T-helper 2 cell treated with Interferon-gamma antibody and Interleukin-4, amounts not matched to agents 5 μg/mL and 100 μg/mL, for 36 hours (primary cell): Measurements from ENCODE around the gene USP40.

Source experiments
- DNase-seq: peaks from one replicate; pipeline ENCODE4 v3.0.0; 2021; ENCODE audit warnings: low spot score
- H3K27ac Mint-ChIP-seq: one replicate; pipeline ENCODE4 v1.8.0; 2021; ENCODE audit warnings: mild to moderate bottlenecking, mixed read lengths
- H3K27me3 Mint-ChIP-seq: one replicate; pipeline ENCODE4 v1.8.0; 2021; ENCODE audit warnings: low read depth, mixed read lengths
- H3K36me3 Mint-ChIP-seq: one replicate; pipeline ENCODE4 v1.8.0; 2021; ENCODE audit warnings: low read depth, mixed read lengths
- H3K4me1 Mint-ChIP-seq: one replicate; pipeline ENCODE4 v1.8.0; 2021; ENCODE audit warnings: low read depth, mixed read lengths
- H3K4me3 Mint-ChIP-seq: one replicate; pipeline ENCODE4 v1.8.0; 2022; ENCODE audit warnings: mild to moderate bottlenecking, moderate library complexity, mixed read lengths
- H3K9me3 Mint-ChIP-seq: one replicate; pipeline ENCODE4 v1.8.0; 2021; ENCODE audit warnings: mixed read lengths

The USP40 gene

GRCh38 chr2:233535271-233535670, 31.3 kb downstream of the USP40 start:
- no peaks in the 10 kb centered on the region for H3K9me3 Mint-ChIP-seq
- H3K27ac Mint-ChIP-seq: no peak overlapping the region
- no peak overlapping the region for H3K4me3 Mint-ChIP-seq
- no peak for DNase-seq
- no peaks in the 10 kb centered on the region for H3K4me1 Mint-ChIP-seq
- H3K27me3 Mint-ChIP-seq: no peaks in the 10 kb centered on the region
- no peaks in the 10 kb centered on the region for H3K36me3 Mint-ChIP-seq

GRCh38 chr2:233532971-233533370, 33.6 kb downstream of the USP40 start:
- Mint-ChIP-seq H3K4me3 (no peak overlapping the region), H3K27ac (no peak overlapping the region), H3K36me3 (no peaks in the 10 kb centered on the region), H3K27me3 (no peaks in the 10 kb centered on the region), H3K9me3 (no peaks in the 10 kb centered on the region), H3K4me1 (no peaks in the 10 kb centered on the region)
- no peak for DNase-seq

GRCh38 chr2:233531955-233532354, 34.6 kb downstream of the USP40 start:
- no peak for DNase-seq
- Mint-ChIP-seq H3K27me3 (no peaks in the 10 kb centered on the region), H3K27ac (no peak overlapping the region), H3K4me3 (no peak overlapping the region), H3K9me3 (no peaks in the 10 kb centered on the region), H3K4me1 (no peaks in the 10 kb centered on the region), H3K36me3 (no peaks in the 10 kb centered on the region)

- DNase-seq: no peak
- Mint-ChIP-seq H3K4me1 (no peaks in the 10 kb centered on the region), H3K4me3 (no peak overlapping the region), H3K27ac (no peak overlapping the region), H3K36me3 (no peaks in the 10 kb centered on the region), H3K27me3 (no peaks in the 10 kb centered on the region), H3K9me3 (no peaks in the 10 kb centered on the region)
Measured at GRCh38 chr2:233530381-233530780, 36.2 kb downstream of the USP40 start.

- no peaks in the 10 kb centered on the region for H3K4me1 Mint-ChIP-seq
- H3K36me3 Mint-ChIP-seq: no peaks in the 10 kb centered on the region
- no peaks in the 10 kb centered on the region for H3K27me3 Mint-ChIP-seq
Measured at GRCh38 chr2:233528182-233528581, 38.4 kb downstream of the USP40 start.

GRCh38 chr2:233525791-233526190, 40.8 kb downstream of the USP40 start:
- Mint-ChIP-seq H3K36me3 (peaks cover 2% of the 10 kb centered on the region), H3K9me3 (no peaks in the 10 kb centered on the region), H3K27ac (no peak overlapping the region), H3K27me3 (no peaks in the 10 kb centered on the region), H3K4me1 (no peaks in the 10 kb centered on the region), H3K4me3 (no peak overlapping the region)
- DNase-seq: no peak

More at GRCh38 chr2:233528182-233528581, 38.4 kb downstream of the USP40 start:
- no peak for DNase-seq
- H3K9me3 Mint-ChIP-seq: no peaks in the 10 kb centered on the region
- H3K27ac Mint-ChIP-seq: no peak overlapping the region
- no peak overlapping the region for H3K4me3 Mint-ChIP-seq

GRCh38 chr2:233519787-233520611, 46.6 kb downstream of the USP40 start:
- Mint-ChIP-seq H3K27ac (no peak overlapping the region), H3K36me3 (peaks cover 2% of the 10 kb centered on the region), H3K27me3 (no peaks in the 10 kb centered on the region), H3K4me1 (no peaks in the 10 kb centered on the region), H3K9me3 (no peaks in the 10 kb centered on the region), H3K4me3 (no peak overlapping the region)
- no peak for DNase-seq

- Mint-ChIP-seq H3K9me3 (no peaks in the 10 kb centered on the region), H3K4me1 (no peaks in the 10 kb centered on the region), H3K4me3 (no peak overlapping the region), H3K27me3 (no peaks in the 10 kb centered on the region), H3K36me3 (no peaks in the 10 kb centered on the region), H3K27ac (no peak overlapping the region)
- no peak for DNase-seq
Measured at GRCh38 chr2:233513953-233514655, 52.5 kb downstream of the USP40 start.

GRCh38 chr2:233503947-233504637, 62.5 kb downstream of the USP40 start:
- no peak for DNase-seq
- peaks cover 30% of the 10 kb centered on the region for H3K36me3 Mint-ChIP-seq
- peaks cover 15% of the 10 kb centered on the region for H3K4me1 Mint-ChIP-seq
- no peak overlapping the region for H3K4me3 Mint-ChIP-seq
- H3K27ac Mint-ChIP-seq: peak overlapping the region; percentile 79
- H3K27me3 Mint-ChIP-seq: no peaks in the 10 kb centered on the region
- H3K9me3 Mint-ChIP-seq: peaks cover 37% of the 10 kb centered on the region

GRCh38 chr2:233503481-233503880, 63.1 kb downstream of the USP40 start:
- peaks cover 30% of the 10 kb centered on the region for H3K36me3 Mint-ChIP-seq
- no peak for DNase-seq
- H3K4me1 Mint-ChIP-seq: peaks cover 15% of the 10 kb centered on the region
- H3K27ac Mint-ChIP-seq: no peak overlapping the region
- no peaks in the 10 kb centered on the region for H3K27me3 Mint-ChIP-seq
- peaks cover 37% of the 10 kb centered on the region for H3K9me3 Mint-ChIP-seq
- H3K4me3 Mint-ChIP-seq: no peak overlapping the region

- Mint-ChIP-seq H3K9me3 (peaks cover 37% of the 10 kb centered on the region), H3K27me3 (no peaks in the 10 kb centered on the region), H3K36me3 (peaks cover 30% of the 10 kb centered on the region), H3K4me3 (no peak overlapping the region), H3K4me1 (peaks cover 26% of the 10 kb centered on the region), H3K27ac (no peak overlapping the region)
- DNase-seq: no peak
Measured at GRCh38 chr2:233501198-233502076, 65.1 kb downstream of the USP40 start.

GRCh38 chr2:233499928-233500327, 66.7 kb downstream of the USP40 start:
- peaks cover 31% of the 10 kb centered on the region for H3K9me3 Mint-ChIP-seq
- peaks cover 21% of the 10 kb centered on the region for H3K36me3 Mint-ChIP-seq
- peaks cover 26% of the 10 kb centered on the region for H3K4me1 Mint-ChIP-seq
- no peak overlapping the region for H3K27ac Mint-ChIP-seq
- H3K27me3 Mint-ChIP-seq: no peaks in the 10 kb centered on the region
- DNase-seq: no peak
- H3K4me3 Mint-ChIP-seq: no peak overlapping the region

- Mint-ChIP-seq H3K27me3 (no peaks in the 10 kb centered on the region), H3K4me3 (no peak overlapping the region), H3K4me1 (peaks cover 24% of the 10 kb centered on the region), H3K9me3 (peaks cover 15% of the 10 kb centered on the region), H3K36me3 (peaks cover 14% of the 10 kb centered on the region), H3K27ac (no peak overlapping the region)
- DNase-seq: no peak
Measured at GRCh38 chr2:233498126-233498525, 68.5 kb downstream of the USP40 start.
